ENCODE measurements around the gene MAPKAP1. TPM values are rescaled to one million over a fixed set of nuclear protein-coding genes. Genes with fewer than 3 reads are reported as not detected.
A peak's percentile ranks its signal among the peaks of the same experiment; 100 is the strongest.

Gene MAPKAP1
- total RNA-seq, 6 donors from 2014 or later = 60.8 to 84.0 (median 71.5) TPM

DNA sequence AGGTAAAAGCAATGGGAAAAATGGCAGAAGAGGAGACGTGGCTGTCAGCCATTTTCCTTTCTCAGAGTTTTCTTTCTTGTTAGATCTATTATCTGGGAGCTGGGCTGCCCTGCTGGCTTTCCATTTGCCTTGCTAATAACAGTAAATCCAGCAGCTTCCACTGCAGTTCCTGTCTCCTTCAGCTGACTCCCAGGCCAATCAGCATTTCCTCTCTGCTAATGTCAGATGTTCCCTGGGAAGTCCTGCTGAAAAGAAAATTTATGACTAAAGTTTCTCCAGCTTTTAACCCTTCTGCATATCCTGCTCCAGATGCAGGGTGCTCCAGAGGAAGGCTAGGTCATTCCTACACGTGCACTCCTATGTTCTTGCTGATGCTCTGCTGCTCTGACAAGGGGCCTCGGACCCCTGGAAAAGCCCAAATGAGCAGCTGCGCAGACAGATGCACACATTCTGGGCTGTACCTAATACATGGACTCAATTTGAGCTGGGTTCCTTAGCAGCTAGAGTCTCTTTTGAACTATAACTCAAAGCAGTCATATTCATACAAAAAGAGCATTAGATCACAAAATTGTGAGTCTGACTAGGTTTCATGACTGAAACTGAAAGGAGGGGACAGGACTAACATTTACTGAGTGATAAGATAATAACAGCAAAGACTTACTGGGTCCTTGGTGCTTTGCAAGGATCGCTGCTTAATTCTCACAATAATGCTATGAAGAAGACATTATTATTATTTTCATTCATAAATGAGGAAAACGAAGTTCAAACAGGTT is 182.2 kb downstream of the MAPKAP1 start:
- Histone ChIP-seq H3K9me3 (no peaks in the 10 kb centered on the region), H3K27ac (no peak overlapping the region), H3K4me1 (peaks cover 0 to 28% (median 16%) of the 10 kb centered on the region in 4 donors), H3K36me3 (no peaks in the 10 kb centered on the region), H3K4me3 (no peak overlapping the region), H3K27me3 (no peaks in the 10 kb centered on the region)
- WGBS, 2 donors = 95% methylated on average over 6 of the region's 6 CpGs
- DNase-seq (no peak), ATAC-seq (ENCODE audit: low FRiP score in 2 of 2) (no peak)
- TF ChIP-seq EP300 (IDR thresholded peaks at IDR 0.05) = no peak
- TF ChIP-seq POLR2AphosphoS5 (IDR thresholded peaks at IDR 0.05) = no peak
- TF ChIP-seq, protein P1, sequence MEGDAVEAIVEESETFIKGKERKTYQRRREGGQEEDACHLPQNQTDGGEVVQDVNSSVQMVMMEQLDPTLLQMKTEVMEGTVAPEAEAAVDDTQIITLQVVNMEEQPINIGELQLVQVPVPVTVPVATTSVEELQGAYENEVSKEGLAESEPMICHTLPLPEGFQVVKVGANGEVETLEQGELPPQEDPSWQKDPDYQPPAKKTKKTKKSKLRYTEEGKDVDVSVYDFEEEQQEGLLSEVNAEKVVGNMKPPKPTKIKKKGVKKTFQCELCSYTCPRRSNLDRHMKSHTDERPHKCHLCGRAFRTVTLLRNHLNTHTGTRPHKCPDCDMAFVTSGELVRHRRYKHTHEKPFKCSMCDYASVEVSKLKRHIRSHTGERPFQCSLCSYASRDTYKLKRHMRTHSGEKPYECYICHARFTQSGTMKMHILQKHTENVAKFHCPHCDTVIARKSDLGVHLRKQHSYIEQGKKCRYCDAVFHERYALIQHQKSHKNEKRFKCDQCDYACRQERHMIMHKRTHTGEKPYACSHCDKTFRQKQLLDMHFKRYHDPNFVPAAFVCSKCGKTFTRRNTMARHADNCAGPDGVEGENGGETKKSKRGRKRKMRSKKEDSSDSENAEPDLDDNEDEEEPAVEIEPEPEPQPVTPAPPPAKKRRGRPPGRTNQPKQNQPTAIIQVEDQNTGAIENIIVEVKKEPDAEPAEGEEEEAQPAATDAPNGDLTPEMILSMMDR (IDR thresholded peaks at IDR 0.05) = no peak

DNA sequence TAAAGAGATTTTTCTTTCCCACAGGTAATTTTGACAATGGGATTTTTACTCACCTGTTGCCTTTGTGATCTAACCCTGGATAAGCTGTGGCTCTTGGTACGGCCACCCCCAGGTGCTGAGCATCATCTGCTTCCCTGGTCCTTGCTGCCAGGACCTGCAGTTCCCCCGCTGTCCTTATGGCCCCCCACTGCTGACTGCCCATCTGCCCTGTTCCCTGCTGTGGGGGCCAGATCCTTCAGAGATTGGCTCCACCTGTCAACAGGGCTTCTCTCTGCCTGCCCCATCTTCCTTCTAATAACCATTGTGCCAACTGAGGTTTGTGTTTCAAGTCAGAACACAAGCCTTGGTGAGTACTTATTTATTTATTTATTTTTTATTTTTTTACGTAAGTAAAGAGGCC is 183.3 kb downstream of the MAPKAP1 start:
- Histone ChIP-seq H3K27me3 (no peaks in the 10 kb centered on the region), H3K4me3 (no peak overlapping the region), H3K36me3 (no peaks in the 10 kb centered on the region), H3K4me1 (peaks cover 0 to 27% (median 14%) of the 10 kb centered on the region in 4 donors), H3K27ac (no peak overlapping the region), H3K9me3 (no peaks in the 10 kb centered on the region)
- WGBS, 2 donors = 97% methylated on average over 3 of the region's 3 CpGs
- no peak for ATAC-seq (ENCODE audit: low FRiP score in 2 of 2)
- no peak for TF ChIP-seq POLR2AphosphoS5 (IDR thresholded peaks at IDR 0.05)
- no peak for TF ChIP-seq EP300 (IDR thresholded peaks at IDR 0.05)
- no peak for TF ChIP-seq POLR2A (IDR thresholded peaks at IDR 0.05)
- TF ChIP-seq, protein P1 (IDR thresholded peaks at IDR 0.05) = no peak
- no peak for DNase-seq

DNA sequence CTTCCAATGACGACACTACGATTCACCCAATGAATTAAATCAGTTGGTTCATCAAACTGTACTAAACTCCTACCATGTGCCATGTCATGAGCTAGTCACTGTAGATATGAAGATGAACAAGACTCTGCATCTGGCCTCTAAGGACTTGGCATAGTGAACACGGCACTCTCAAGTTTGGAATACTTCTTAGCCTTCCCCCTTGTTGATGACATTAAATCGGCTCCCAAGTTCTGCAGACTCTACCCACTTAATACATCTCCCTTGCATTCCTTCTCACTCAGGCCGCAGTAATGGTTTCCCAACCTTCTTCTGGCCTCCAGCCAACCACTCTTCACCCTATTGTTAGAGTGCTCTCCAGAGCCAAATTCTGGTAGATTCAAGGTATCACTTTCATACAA is 184.7 kb downstream of the MAPKAP1 start:
- H3K36me3 ChIP-seq = no peaks in the 10 kb centered on the region
- no peaks in the 10 kb centered on the region for H3K9me3 ChIP-seq
- H3K27ac ChIP-seq = no peak overlapping the region
- H3K4me3 ChIP-seq = no peak overlapping the region
- DNase-seq (peak in 1 of 2 donors; percentile 75), ATAC-seq (ENCODE audit: low FRiP score in 2 of 2) (no peak)
- H3K27me3 ChIP-seq = no peaks in the 10 kb centered on the region
- TF ChIP-seq POLR2A (IDR thresholded peaks at IDR 0.05) (no peak), POLR2AphosphoS5 (IDR thresholded peaks at IDR 0.05) (no peak), EP300 (IDR thresholded peaks at IDR 0.05) (no peak)
- TF ChIP-seq, protein P1 (IDR thresholded peaks at IDR 0.05) = no peak
- peaks cover 0 to 27% (median 14%) of the 10 kb centered on the region in 4 donors for H3K4me1 ChIP-seq
- WGBS, 2 donors = 69 to 70% methylated on average over 5 of the region's 5 CpGs

DNA sequence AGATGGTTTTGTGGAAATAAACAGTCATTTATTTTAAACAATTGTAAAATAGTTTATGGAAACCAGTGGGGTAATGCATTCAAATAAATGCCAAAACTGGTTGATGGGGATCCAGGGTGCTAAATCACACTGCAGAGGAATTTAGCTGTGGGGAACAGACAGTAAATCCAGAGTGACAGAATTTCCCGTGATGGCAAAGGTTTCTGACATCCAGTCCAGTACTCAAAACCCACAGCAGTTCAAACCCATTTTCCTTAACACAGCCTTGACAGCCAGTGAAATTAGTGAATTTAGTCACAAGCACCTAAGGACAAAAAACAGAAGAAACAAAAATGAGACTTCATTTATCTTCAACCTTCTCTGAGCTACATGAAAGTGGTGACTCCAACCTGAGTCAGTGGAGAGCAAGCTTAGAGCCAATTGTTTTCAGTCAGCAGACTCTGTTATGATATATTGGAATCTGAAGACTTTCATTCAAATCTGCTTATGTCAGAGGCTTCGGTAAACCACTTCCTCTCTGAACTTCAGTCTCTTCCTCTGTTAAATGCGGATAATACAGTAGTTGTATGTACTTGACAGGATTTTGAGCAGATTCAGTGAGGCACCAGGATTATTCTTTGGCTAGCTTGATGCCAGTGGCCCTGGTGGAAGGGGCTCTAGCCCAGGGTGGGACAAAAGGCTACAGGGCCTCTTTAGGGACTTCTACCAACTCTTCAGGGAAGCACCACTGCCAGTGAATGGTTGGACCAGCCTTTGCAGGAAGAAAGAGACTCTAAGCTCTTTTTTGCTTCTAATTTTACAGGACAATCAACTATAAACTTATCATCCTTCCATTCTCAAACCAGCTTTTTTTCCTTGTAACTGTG is 185.3 kb downstream of the MAPKAP1 start:
- 40 to 56% methylated on average over 3 of the region's 3 CpGs for WGBS, 2 donors

More for the DNA sequence above, 185.3 kb downstream of the MAPKAP1 start:
- TF ChIP-seq EP300 (IDR thresholded peaks at IDR 0.05) = no peak
- no peak for TF ChIP-seq POLR2A (IDR thresholded peaks at IDR 0.05)
- TF ChIP-seq, protein P1 (IDR thresholded peaks at IDR 0.05) = no peak
- TF ChIP-seq POLR2AphosphoS5 (IDR thresholded peaks at IDR 0.05) = no peak
- DNase-seq = no peak
- Histone ChIP-seq H3K27ac (no peak overlapping the region), H3K27me3 (no peaks in the 10 kb centered on the region), H3K4me3 (no peak overlapping the region), H3K36me3 (no peaks in the 10 kb centered on the region), H3K9me3 (no peaks in the 10 kb centered on the region), H3K4me1 (peaks cover 0 to 21% (median 14%) of the 10 kb centered on the region in 4 donors)
- peak in 1 of 2 donors; percentile 74 for ATAC-seq (ENCODE audit: low FRiP score in 2 of 2)
